WTC11 (cell line): ENCODE measurements around the gene PHF21B. TPM values are rescaled to one million over a fixed set of nuclear protein-coding genes. Genes with fewer than 3 reads are reported as not detected.

Experiments used
- ATAC-seq: fragments of 200-7000 bp; cut with Tn5 transposase; 2 replicates; pipeline ENCODE4 v1.10.0; 2021; ENCODE audit warnings: mild to moderate bottlenecking, moderate library complexity
- CTCF ChIA-PET: fragments of 300-600 bp; sonication (Branson Sonifier 250); formaldehyde crosslinking; loops from one replicate; lab custom pipeline; 2021; ENCODE audit warnings: antibody characterized with exemption; lab: Charles Lee
- POLR2A ChIA-PET: fragments of 350-600 bp; sonication (Branson Sonifier 250); formaldehyde crosslinking; loops from one replicate; lab custom pipeline; 2021; ENCODE audit warnings: antibody characterized with exemption; lab: Charles Lee
- DNase-seq: peaks from one replicate; pipeline ENCODE4 v3.0.0; 2021; ENCODE audit warnings: low spot score
- H3K27ac Mint-ChIP-seq: 2 replicates; pipeline ENCODE4 v1.8.0; 2021; ENCODE audit warnings: mixed read lengths
- H3K27me3 Mint-ChIP-seq: 2 replicates; pipeline ENCODE4 v1.8.0; 2021; ENCODE audit warnings: low read depth, mild to moderate bottlenecking, moderate library complexity, mixed read lengths
- H3K36me3 Mint-ChIP-seq: 2 replicates; pipeline ENCODE4 v1.8.0; 2021; ENCODE audit warnings: mixed read lengths
- H3K4me1 Mint-ChIP-seq: 2 replicates; pipeline ENCODE4 v1.8.0; 2022; ENCODE audit warnings: mixed read lengths
- H3K4me3 Mint-ChIP-seq: 2 replicates; pipeline ENCODE4 v1.8.0; 2021; ENCODE audit warnings: mild to moderate bottlenecking, moderate library complexity, mixed read lengths
- H3K9me3 Mint-ChIP-seq: 2 replicates; pipeline ENCODE4 v1.8.0; 2021; ENCODE audit warnings: mixed read lengths
- CREM ChIP-seq: sonication (generic); formaldehyde crosslinking; IDR thresholded peaks from 2 replicates; pipeline ENCODE4 v1.8.1; 2022; ENCODE audit warnings: mild to moderate bottlenecking, missing genetic modification reagents, moderate library complexity
- EMX1 ChIP-seq: fragments of 250-450 bp; sonication (Bioruptor Pico); IDR thresholded peaks from 2 replicates; pipeline ENCODE4 v1.8.0; 2021; ENCODE audit warnings: mild to moderate bottlenecking
- FOXP1 ChIP-seq: sonication (generic); formaldehyde crosslinking; IDR thresholded peaks from 2 replicates; pipeline ENCODE4 v1.8.0; 2022; ENCODE audit warnings: missing genetic modification reagents, mild to moderate bottlenecking, moderate library complexity, borderline replicate concordance
- IRF2 ChIP-seq: sonication (generic); formaldehyde crosslinking; IDR thresholded peaks from 2 replicates; pipeline ENCODE4 v1.8.0; 2022; ENCODE audit warnings: low read depth, missing genetic modification reagents, borderline replicate concordance
- JAZF1 ChIP-seq: fragments of 250-450 bp; sonication (Bioruptor Pico); IDR thresholded peaks from 2 replicates; pipeline ENCODE4 v1.9.0; 2021; ENCODE audit warnings: moderate library complexity, mild to moderate bottlenecking, inconsistent platforms
- MYBL2 ChIP-seq: sonication (generic); formaldehyde crosslinking; IDR thresholded peaks from 2 replicates; pipeline ENCODE4 v1.8.1; 2023; ENCODE audit warnings: mild to moderate bottlenecking, moderate library complexity, missing genetic modification reagents
- NR1H2 ChIP-seq: sonication (generic); formaldehyde crosslinking; IDR thresholded peaks from 2 replicates; pipeline ENCODE4 v1.9.0; 2021; ENCODE audit warnings: mild to moderate bottlenecking, moderate library complexity, missing genetic modification reagents
- PRRX2 ChIP-seq: fragments of 250-450 bp; sonication (Bioruptor Pico); IDR thresholded peaks from 2 replicates; pipeline ENCODE4 v1.8.0; 2021; ENCODE audit warnings: mild to moderate bottlenecking
- SMAD3 ChIP-seq: sonication (generic); formaldehyde crosslinking; IDR thresholded peaks from 2 replicates; pipeline ENCODE4 v1.8.0; 2022; ENCODE audit warnings: missing genetic modification reagents, mild to moderate bottlenecking, borderline replicate concordance
- SOX15 ChIP-seq: fragments of 250-450 bp; sonication (Bioruptor Pico); IDR thresholded peaks from 2 replicates; pipeline ENCODE4 v1.9.0; 2021; ENCODE audit warnings: mild to moderate bottlenecking
- TP53 ChIP-seq: sonication (generic); formaldehyde crosslinking; IDR thresholded peaks from 2 replicates; pipeline ENCODE4 v1.8.1; 2023; ENCODE audit warnings: mild to moderate bottlenecking, missing genetic modification reagents
- ZNF263 ChIP-seq: sonication (generic); formaldehyde crosslinking; IDR thresholded peaks from 2 replicates; pipeline ENCODE4 v1.8.1; 2022; ENCODE audit warnings: low read depth, mild to moderate bottlenecking, moderate library complexity, missing genetic modification reagents
- ZNF396 ChIP-seq: fragments of 250-450 bp; sonication (Bioruptor Pico); IDR thresholded peaks from 2 replicates; pipeline ENCODE4 v1.8.0; 2021; ENCODE audit warnings: mild to moderate bottlenecking, moderate library complexity, borderline replicate concordance
- total RNA-seq: library from RNA; stranded (reverse); gene quantifications from 3 replicates; pipeline ENCODE4 v1.2.3, GENCODE V29; 2021
- TF ChIP-seq, protein P1 (sequence below): sonication (generic); formaldehyde crosslinking; IDR thresholded peaks from 2 replicates; pipeline ENCODE4 v1.8.0; 2022; ENCODE audit warnings: mild to moderate bottlenecking, missing genetic modification reagents
- TF ChIP-seq, protein P2 (sequence below): fragments of 250-450 bp; sonication (Bioruptor Pico); IDR thresholded peaks from 2 replicates; pipeline ENCODE4 v1.9.0; 2021; ENCODE audit warnings: mild to moderate bottlenecking
- TF ChIP-seq, protein P3 (sequence below): sonication (generic); formaldehyde crosslinking; IDR thresholded peaks from 2 replicates; pipeline ENCODE4 v1.8.1; 2022; ENCODE audit warnings: low read depth, mild to moderate bottlenecking, moderate library complexity, missing genetic modification reagents, borderline replicate concordance
- TF ChIP-seq, protein P4 (sequence below): fragments of 250-450 bp; sonication (Bioruptor Pico); IDR thresholded peaks from 2 replicates; pipeline ENCODE4 v1.9.0; 2021; ENCODE audit warnings: moderate library complexity, mild to moderate bottlenecking, inconsistent platforms, borderline replicate concordance
- TF ChIP-seq, protein P5 (sequence below): sonication (generic); formaldehyde crosslinking; IDR thresholded peaks from 2 replicates; pipeline ENCODE4 v1.8.1; 2023; ENCODE audit warnings: mild to moderate bottlenecking, missing genetic modification reagents, moderate library complexity
- TF ChIP-seq, protein P6 (sequence below): sonication (generic); formaldehyde crosslinking; IDR thresholded peaks from 2 replicates; pipeline ENCODE4 v1.8.0; 2023; ENCODE audit warnings: missing genetic modification reagents, mild to moderate bottlenecking, borderline replicate concordance
- TF ChIP-seq, protein P7 (sequence below): sonication (generic); formaldehyde crosslinking; IDR thresholded peaks from 2 replicates; pipeline ENCODE4 v1.8.1; 2022; ENCODE audit warnings: mild to moderate bottlenecking, moderate library complexity, missing genetic modification reagents
- TF ChIP-seq, protein P8 (sequence below): sonication (generic); formaldehyde crosslinking; IDR thresholded peaks from 2 replicates; pipeline ENCODE4 v1.8.0; 2022; ENCODE audit warnings: mild to moderate bottlenecking, missing genetic modification reagents

The PHF21B gene
- total RNA-seq, 1 experiment from 2014 or later = 107 TPM

DNA sequence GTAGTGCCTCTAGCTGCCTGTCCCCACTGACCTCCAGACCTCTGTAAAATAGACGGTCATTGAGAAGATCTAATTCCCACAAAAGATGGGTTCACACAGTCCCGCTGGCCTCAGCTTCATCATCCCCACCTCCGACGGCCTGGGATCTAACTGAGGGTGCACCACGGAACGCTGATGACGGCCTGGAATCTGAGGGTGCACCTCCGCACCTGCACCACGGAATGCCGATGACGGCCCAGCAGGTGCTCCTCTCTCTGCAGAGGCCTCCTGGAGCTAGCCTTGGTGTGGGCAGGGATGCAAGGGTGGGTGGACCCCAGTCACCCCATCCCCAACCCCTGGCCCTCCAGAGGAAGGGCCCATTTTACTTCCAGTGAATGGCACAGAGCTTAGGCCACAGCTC is 77.3 kb downstream of the PHF21B start:
- peaks cover 17% of the 10 kb centered on the region for H3K36me3 Mint-ChIP-seq
- no peaks in the 10 kb centered on the region for H3K9me3 Mint-ChIP-seq
- H3K4me1 Mint-ChIP-seq = peaks cover 19% of the 10 kb centered on the region
- ATAC-seq = no peak
- DNase-seq = no peak
- peak overlapping the region; percentile 52; the same call in 1 of the 2 replicates for H3K27ac Mint-ChIP-seq
- no peak overlapping the region for H3K4me3 Mint-ChIP-seq
- ChIA-PET CTCF (interaction anchor here (1.0 kb wide), 1 partner anchor 31 kb away, joined by 3 read pairs; no protein-coding TSS in a partner anchor), POLR2A (interaction anchor here (0.9 to 1.0 kb wide), 2 partner anchors 8 to 12 kb away, joined by 3 read pairs; no protein-coding TSS in a partner anchor)
- H3K27me3 Mint-ChIP-seq = no peaks in the 10 kb centered on the region
- TF ChIP-seq, protein P1, sequence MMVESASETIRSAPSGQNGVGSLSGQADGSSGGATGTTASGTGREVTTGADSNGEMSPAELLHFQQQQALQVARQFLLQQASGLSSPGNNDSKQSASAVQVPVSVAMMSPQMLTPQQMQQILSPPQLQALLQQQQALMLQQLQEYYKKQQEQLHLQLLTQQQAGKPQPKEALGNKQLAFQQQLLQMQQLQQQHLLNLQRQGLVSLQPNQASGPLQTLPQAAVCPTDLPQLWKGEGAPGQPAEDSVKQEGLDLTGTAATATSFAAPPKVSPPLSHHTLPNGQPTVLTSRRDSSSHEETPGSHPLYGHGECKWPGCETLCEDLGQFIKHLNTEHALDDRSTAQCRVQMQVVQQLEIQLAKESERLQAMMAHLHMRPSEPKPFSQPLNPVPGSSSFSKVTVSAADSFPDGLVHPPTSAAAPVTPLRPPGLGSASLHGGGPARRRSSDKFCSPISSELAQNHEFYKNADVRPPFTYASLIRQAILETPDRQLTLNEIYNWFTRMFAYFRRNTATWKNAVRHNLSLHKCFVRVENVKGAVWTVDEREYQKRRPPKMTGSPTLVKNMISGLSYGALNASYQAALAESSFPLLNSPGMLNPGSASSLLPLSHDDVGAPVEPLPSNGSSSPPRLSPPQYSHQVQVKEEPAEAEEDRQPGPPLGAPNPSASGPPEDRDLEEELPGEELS = no peak
- TF ChIP-seq SMAD3 (CRISPR knock-in tag) = no peak
- TF ChIP-seq MYBL2 = no peak
- TF ChIP-seq, protein P2, sequence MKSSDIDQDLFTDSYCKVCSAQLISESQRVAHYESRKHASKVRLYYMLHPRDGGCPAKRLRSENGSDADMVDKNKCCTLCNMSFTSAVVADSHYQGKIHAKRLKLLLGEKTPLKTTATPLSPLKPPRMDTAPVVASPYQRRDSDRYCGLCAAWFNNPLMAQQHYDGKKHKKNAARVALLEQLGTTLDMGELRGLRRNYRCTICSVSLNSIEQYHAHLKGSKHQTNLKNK = no peak
- TF ChIP-seq, protein P3, sequence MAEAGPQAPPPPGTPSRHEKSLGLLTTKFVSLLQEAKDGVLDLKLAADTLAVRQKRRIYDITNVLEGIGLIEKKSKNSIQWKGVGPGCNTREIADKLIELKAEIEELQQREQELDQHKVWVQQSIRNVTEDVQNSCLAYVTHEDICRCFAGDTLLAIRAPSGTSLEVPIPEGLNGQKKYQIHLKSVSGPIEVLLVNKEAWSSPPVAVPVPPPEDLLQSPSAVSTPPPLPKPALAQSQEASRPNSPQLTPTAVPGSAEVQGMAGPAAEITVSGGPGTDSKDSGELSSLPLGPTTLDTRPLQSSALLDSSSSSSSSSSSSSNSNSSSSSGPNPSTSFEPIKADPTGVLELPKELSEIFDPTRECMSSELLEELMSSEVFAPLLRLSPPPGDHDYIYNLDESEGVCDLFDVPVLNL = no peak
- TF ChIP-seq NR1H2 (CRISPR knock-in tag) = no peak
- TF ChIP-seq, protein P4, sequence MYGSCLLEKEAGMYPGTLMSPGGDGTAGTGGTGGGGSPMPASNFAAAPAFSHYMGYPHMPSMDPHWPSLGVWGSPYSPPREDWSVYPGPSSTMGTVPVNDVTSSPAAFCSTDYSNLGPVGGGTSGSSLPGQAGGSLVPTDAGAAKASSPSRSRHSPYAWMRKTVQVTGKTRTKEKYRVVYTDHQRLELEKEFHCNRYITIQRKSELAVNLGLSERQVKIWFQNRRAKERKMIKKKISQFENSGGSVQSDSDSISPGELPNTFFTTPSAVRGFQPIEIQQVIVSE (CRISPR knock-in tag) = no peak
- TF ChIP-seq, protein P5, sequence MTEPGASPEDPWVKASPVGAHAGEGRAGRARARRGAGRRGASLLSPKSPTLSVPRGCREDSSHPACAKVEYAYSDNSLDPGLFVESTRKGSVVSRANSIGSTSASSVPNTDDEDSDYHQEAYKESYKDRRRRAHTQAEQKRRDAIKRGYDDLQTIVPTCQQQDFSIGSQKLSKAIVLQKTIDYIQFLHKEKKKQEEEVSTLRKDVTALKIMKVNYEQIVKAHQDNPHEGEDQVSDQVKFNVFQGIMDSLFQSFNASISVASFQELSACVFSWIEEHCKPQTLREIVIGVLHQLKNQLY (CRISPR knock-in tag) = no peak
- TF ChIP-seq IRF2 (CRISPR knock-in tag) = no peak
- TF ChIP-seq JAZF1 = no peak

DNA sequence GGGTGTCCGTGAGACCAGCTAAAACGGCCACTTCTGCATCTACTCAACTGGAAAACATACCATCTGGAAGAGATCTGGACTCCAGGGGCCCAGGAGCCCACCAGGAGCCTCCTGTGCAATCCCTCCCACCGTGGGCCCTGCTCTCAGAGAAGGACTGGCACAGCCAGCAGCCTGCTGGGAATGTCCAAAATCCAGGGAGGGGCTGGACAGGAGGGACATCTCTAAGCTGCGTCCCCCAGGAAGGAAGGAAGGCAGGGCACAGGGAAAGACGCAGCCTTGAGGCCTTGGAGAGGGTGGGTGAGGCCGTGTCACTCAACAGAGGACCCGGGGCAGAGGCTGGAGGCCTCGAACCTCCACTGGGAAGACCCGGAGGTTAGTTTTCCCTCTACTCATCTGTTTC is 78.0 kb downstream of the PHF21B start:
- Mint-ChIP-seq H3K36me3 (peaks cover 20% of the 10 kb centered on the region), H3K9me3 (no peaks in the 10 kb centered on the region), H3K27ac (no peak overlapping the region), H3K4me1 (peaks cover 19% of the 10 kb centered on the region), H3K4me3 (no peak overlapping the region), H3K27me3 (no peaks in the 10 kb centered on the region)
- no peak for ATAC-seq
- no peak for DNase-seq
- ChIA-PET POLR2A (interaction anchor here (1.0 kb wide), 1 partner anchor 9 kb away, joined by 3 read pairs; no protein-coding TSS in a partner anchor), CTCF (no interaction called here)
- TF ChIP-seq, protein P6, sequence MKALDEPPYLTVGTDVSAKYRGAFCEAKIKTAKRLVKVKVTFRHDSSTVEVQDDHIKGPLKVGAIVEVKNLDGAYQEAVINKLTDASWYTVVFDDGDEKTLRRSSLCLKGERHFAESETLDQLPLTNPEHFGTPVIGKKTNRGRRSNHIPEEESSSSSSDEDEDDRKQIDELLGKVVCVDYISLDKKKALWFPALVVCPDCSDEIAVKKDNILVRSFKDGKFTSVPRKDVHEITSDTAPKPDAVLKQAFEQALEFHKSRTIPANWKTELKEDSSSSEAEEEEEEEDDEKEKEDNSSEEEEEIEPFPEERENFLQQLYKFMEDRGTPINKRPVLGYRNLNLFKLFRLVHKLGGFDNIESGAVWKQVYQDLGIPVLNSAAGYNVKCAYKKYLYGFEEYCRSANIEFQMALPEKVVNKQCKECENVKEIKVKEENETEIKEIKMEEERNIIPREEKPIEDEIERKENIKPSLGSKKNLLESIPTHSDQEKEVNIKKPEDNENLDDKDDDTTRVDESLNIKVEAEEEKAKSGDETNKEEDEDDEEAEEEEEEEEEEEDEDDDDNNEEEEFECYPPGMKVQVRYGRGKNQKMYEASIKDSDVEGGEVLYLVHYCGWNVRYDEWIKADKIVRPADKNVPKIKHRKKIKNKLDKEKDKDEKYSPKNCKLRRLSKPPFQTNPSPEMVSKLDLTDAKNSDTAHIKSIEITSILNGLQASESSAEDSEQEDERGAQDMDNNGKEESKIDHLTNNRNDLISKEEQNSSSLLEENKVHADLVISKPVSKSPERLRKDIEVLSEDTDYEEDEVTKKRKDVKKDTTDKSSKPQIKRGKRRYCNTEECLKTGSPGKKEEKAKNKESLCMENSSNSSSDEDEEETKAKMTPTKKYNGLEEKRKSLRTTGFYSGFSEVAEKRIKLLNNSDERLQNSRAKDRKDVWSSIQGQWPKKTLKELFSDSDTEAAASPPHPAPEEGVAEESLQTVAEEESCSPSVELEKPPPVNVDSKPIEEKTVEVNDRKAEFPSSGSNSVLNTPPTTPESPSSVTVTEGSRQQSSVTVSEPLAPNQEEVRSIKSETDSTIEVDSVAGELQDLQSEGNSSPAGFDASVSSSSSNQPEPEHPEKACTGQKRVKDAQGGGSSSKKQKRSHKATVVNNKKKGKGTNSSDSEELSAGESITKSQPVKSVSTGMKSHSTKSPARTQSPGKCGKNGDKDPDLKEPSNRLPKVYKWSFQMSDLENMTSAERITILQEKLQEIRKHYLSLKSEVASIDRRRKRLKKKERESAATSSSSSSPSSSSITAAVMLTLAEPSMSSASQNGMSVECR (CRISPR knock-in tag) = no peak
- TF ChIP-seq EMX1 (CRISPR knock-in tag) (no peak), TP53 (CRISPR knock-in tag) (no peak), PRRX2 (no peak), ZNF396 (CRISPR knock-in tag) (no peak), SOX15 (no peak), FOXP1 (CRISPR knock-in tag) (no peak), CREM (CRISPR knock-in tag) (no peak), ZNF263 (CRISPR knock-in tag) (no peak)
- TF ChIP-seq, protein P5 (CRISPR knock-in tag) = no peak
- TF ChIP-seq, protein P7, sequence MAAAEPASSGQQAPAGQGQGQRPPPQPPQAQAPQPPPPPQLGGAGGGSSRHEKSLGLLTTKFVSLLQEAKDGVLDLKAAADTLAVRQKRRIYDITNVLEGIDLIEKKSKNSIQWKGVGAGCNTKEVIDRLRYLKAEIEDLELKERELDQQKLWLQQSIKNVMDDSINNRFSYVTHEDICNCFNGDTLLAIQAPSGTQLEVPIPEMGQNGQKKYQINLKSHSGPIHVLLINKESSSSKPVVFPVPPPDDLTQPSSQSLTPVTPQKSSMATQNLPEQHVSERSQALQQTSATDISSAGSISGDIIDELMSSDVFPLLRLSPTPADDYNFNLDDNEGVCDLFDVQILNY (CRISPR knock-in tag) = no peak
- TF ChIP-seq, protein P8, sequence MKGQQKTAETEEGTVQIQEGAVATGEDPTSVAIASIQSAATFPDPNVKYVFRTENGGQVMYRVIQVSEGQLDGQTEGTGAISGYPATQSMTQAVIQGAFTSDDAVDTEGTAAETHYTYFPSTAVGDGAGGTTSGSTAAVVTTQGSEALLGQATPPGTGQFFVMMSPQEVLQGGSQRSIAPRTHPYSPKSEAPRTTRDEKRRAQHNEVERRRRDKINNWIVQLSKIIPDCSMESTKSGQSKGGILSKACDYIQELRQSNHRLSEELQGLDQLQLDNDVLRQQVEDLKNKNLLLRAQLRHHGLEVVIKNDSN (CRISPR knock-in tag) = no peak
- TF ChIP-seq, protein P3 = no peak
